Neural progenitor cell (in vitro differentiated cells): ENCODE results near the gene PTX4. TPM values are rescaled to one million over a fixed set of nuclear protein-coding genes. Genes with fewer than 3 reads are reported as not detected.

Experiments
- DNase-seq: peaks from one replicate; pipeline ENCODE4 v3.0.0-alpha.2; 2016; ENCODE audit warnings: low spot score
- H2AFZ ChIP-seq: fragments of 200-600 bp; sonication (generic); replicated peaks from 2 replicates; pipeline ENCODE4 v1.6.1; 2016; ENCODE audit warnings: antibody characterized with exemption
- H3F3A ChIP-seq: fragments of 200-600 bp; sonication (generic); 2 replicates; pipeline ENCODE4 v1.6.1; 2016; ENCODE audit warnings: antibody characterized with exemption, low read depth
- H3K27ac ChIP-seq: fragments of 200-600 bp; sonication (generic); 2 replicates; pipeline ENCODE4 v1.5.1; 2016; ENCODE audit warnings: mild to moderate bottlenecking
- H3K27me3 ChIP-seq: fragments of 200-600 bp; sonication (generic); 2 replicates; pipeline ENCODE4 v1.6.1; 2016; ENCODE audit warnings: mild to moderate bottlenecking, moderate library complexity
- H3K36me3 ChIP-seq: fragments of 200-600 bp; sonication (generic); 2 replicates; pipeline ENCODE4 v1.5.1; 2016
- H3K4me1 ChIP-seq: fragments of 200-600 bp; sonication (generic); 2 replicates; pipeline ENCODE4 v1.6.1; 2016; ENCODE audit warnings: mixed run types
- H3K4me2 ChIP-seq: fragments of 200-600 bp; sonication (generic); 2 replicates; pipeline ENCODE4 v1.6.1; 2016
- H3K4me3 ChIP-seq: fragments of 200-600 bp; sonication (generic); 2 replicates; pipeline ENCODE4 v1.5.1; 2016
- H3K79me2 ChIP-seq: fragments of 200-600 bp; sonication (generic); 2 replicates; pipeline ENCODE4 v1.6.1; 2016; ENCODE audit warnings: low read depth
- H3K9ac ChIP-seq: fragments of 200-600 bp; sonication (generic); 2 replicates; pipeline ENCODE4 v1.6.1; 2016
- H3K9me3 ChIP-seq: fragments of 200-600 bp; sonication (generic); 2 replicates; pipeline ENCODE4 v1.5.1; 2016; ENCODE audit warnings: low read depth
- H4K20me1 ChIP-seq: fragments of 200-600 bp; sonication (generic); 2 replicates; pipeline ENCODE4 v1.6.1; 2016; ENCODE audit warnings: low read depth
- H3K27ac Mint-ChIP-seq: 3 replicates; pipeline ENCODE4 v1.8.0; 2021; ENCODE audit warnings: mixed read lengths
- H3K27me3 Mint-ChIP-seq: 2 replicates; pipeline ENCODE4 v1.8.0; 2022; ENCODE audit warnings: low read depth, mild to moderate bottlenecking, inconsistent platforms, moderate library complexity, mixed read lengths; ENCODE audit not compliant: insufficient read depth
- H3K36me3 Mint-ChIP-seq: 3 replicates; pipeline ENCODE4 v1.8.0; 2021; ENCODE audit warnings: mixed read lengths
- H3K4me1 Mint-ChIP-seq: 3 replicates; pipeline ENCODE4 v1.8.0; 2021; ENCODE audit warnings: mixed read lengths
- H3K4me3 Mint-ChIP-seq: 3 replicates; pipeline ENCODE4 v1.8.0; 2021; ENCODE audit warnings: mild to moderate bottlenecking, moderate library complexity, mixed read lengths
- H3K9me3 Mint-ChIP-seq: 3 replicates; pipeline ENCODE4 v1.8.0; 2020; ENCODE audit warnings: mixed read lengths
- CTCF ChIP-seq: fragments of 200-600 bp; sonication (generic); IDR thresholded peaks from 2 replicates; pipeline ENCODE4 v1.5.1; 2017; ENCODE audit warnings: antibody characterized with exemption, mild to moderate bottlenecking
- EZH2 ChIP-seq: fragments of 200-600 bp; sonication (generic); IDR thresholded peaks from 2 replicates; pipeline ENCODE4 v1.6.1; 2017; ENCODE audit warnings: antibody characterized with exemption, mild to moderate bottlenecking, moderate library complexity
- EZH2phosphoT487 ChIP-seq: fragments of 200-600 bp; sonication (generic); IDR thresholded peaks from 2 replicates; pipeline ENCODE4 v1.6.1; 2017; ENCODE audit warnings: antibody characterized with exemption
- total RNA-seq: library from RNA; depleted of rRNA; stranded (reverse); fragments of >200 nt; gene quantifications from 2 replicates; pipeline ENCODE4 v1.2.3, GENCODE V29; 2015; ENCODE audit warnings: low replicate concordance

PTX4 gene
- total RNA-seq, 1 donor from 2014 or later = not detected

- Histone ChIP-seq H3K27ac (no peak overlapping the region), H3K9me3 (no peaks in the 10 kb centered on the region), H3K36me3 (no peaks in the 10 kb centered on the region), H3K4me3 (no peak overlapping the region), H3K9ac (no peak overlapping the region), H3K79me2 (no peaks in the 10 kb centered on the region), H3K4me1 (no peaks in the 10 kb centered on the region), H2AFZ (no peak overlapping the region), H3K27me3 (no peaks in the 10 kb centered on the region), H3F3A (no peaks in the 10 kb centered on the region), H4K20me1 (no peaks in the 10 kb centered on the region), H3K4me2 (no peak overlapping the region)
- no peak overlapping the region for H3K4me3 Mint-ChIP-seq
- no peaks in the 10 kb centered on the region for H3K9me3 Mint-ChIP-seq
- DNase-seq = no peak
- no peak overlapping the region for H3K27ac Mint-ChIP-seq
- TF ChIP-seq EZH2 (no peak), CTCF (no peak), EZH2phosphoT487 (no peak)
- H3K4me1 Mint-ChIP-seq = no peaks in the 10 kb centered on the region
- H3K36me3 Mint-ChIP-seq = no peaks in the 10 kb centered on the region
- no peaks in the 10 kb centered on the region for H3K27me3 Mint-ChIP-seq
Observed at GRCh38 chr16:1439058-1439698, 49.6 kb downstream of the PTX4 start.

- no peak overlapping the region for H3K4me3 ChIP-seq
- no peak overlapping the region for H3K27ac ChIP-seq
- H3K4me3 Mint-ChIP-seq = no peak overlapping the region
- no peaks in the 10 kb centered on the region for H3K9me3 Mint-ChIP-seq
- TF ChIP-seq EZH2phosphoT487 (no peak), EZH2 (no peak), CTCF (no peak)
- no peak overlapping the region for H2AFZ ChIP-seq
- DNase-seq = no peak
- H3K4me1 Mint-ChIP-seq = no peaks in the 10 kb centered on the region
- no peaks in the 10 kb centered on the region for H3K4me1 ChIP-seq
- no peaks in the 10 kb centered on the region for H3K27me3 ChIP-seq
- no peaks in the 10 kb centered on the region for H3K79me2 ChIP-seq
- H4K20me1 ChIP-seq = no peaks in the 10 kb centered on the region
- H3K9ac ChIP-seq = no peak overlapping the region
- no peaks in the 10 kb centered on the region for H3K36me3 ChIP-seq
- no peaks in the 10 kb centered on the region for H3F3A ChIP-seq
- H3K4me2 ChIP-seq = no peak overlapping the region
- H3K36me3 Mint-ChIP-seq = no peaks in the 10 kb centered on the region
- no peaks in the 10 kb centered on the region for H3K27me3 Mint-ChIP-seq
- no peaks in the 10 kb centered on the region for H3K9me3 ChIP-seq
- no peak overlapping the region for H3K27ac Mint-ChIP-seq
Observed at GRCh38 chr16:1438229-1439057, 50.3 kb downstream of the PTX4 start.

GRCh38 chr16:1437606-1438005, 51.1 kb downstream of the PTX4 start:
- H2AFZ ChIP-seq = no peak overlapping the region

More at GRCh38 chr16:1437606-1438005, 51.1 kb downstream of the PTX4 start:
- H3K4me2 ChIP-seq = no peak overlapping the region
- no peaks in the 10 kb centered on the region for H3K27me3 ChIP-seq
- H3K4me1 ChIP-seq = no peaks in the 10 kb centered on the region
- no peaks in the 10 kb centered on the region for H3F3A ChIP-seq
- H3K27me3 Mint-ChIP-seq = no peaks in the 10 kb centered on the region
- H3K4me1 Mint-ChIP-seq = no peaks in the 10 kb centered on the region
- H3K9me3 Mint-ChIP-seq = no peaks in the 10 kb centered on the region
- no peaks in the 10 kb centered on the region for H3K36me3 Mint-ChIP-seq
- DNase-seq = no peak
- no peak overlapping the region for H3K4me3 Mint-ChIP-seq
- no peaks in the 10 kb centered on the region for H3K9me3 ChIP-seq
- H4K20me1 ChIP-seq = no peaks in the 10 kb centered on the region
- H3K9ac ChIP-seq = no peak overlapping the region
- no peak for TF ChIP-seq CTCF
- no peak for TF ChIP-seq EZH2phosphoT487
- no peak for TF ChIP-seq EZH2
- no peaks in the 10 kb centered on the region for H3K79me2 ChIP-seq
- no peaks in the 10 kb centered on the region for H3K36me3 ChIP-seq
- H3K27ac ChIP-seq = no peak overlapping the region
- H3K4me3 ChIP-seq = no peak overlapping the region
- H3K27ac Mint-ChIP-seq = no peak overlapping the region
